Astrocyte (in vitro differentiated cells and primary cell): ENCODE results near the gene PKNOX2.

Experiments
- EZH2 ChIP-seq: IDR thresholded peaks from 2 replicates; pipeline ENCODE4 v1.6.1; 2012; ENCODE audit warnings: mild to moderate bottlenecking, low read length, inconsistent platforms; ENCODE audit not compliant: insufficient read depth
- TF ChIP-seq, protein P1 (sequence below): IDR thresholded peaks from 2 replicates; pipeline ENCODE4 v1.5.1; 2011; ENCODE audit warnings: low read depth, mild to moderate bottlenecking, inconsistent platforms, low read length, moderate library complexity; ENCODE audit not compliant: insufficient read depth

DNA sequence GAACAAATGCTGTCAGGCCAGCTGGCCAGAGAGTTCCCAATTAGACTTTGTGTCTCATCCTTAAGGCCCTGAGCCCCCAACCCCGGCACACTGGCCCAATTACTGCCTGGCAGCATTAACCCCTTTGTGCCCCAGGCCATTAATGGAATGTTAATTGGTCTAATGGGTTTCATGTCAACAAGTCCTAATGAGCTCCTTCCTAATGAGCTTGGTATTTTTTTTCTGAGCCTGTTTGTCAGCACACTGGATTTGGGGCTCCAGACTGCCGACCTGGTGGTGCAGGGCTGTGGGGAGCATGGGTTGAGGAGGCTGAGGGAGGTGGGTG is 182.7 kb downstream of the PKNOX2 start:
- TF ChIP-seq, protein P1, sequence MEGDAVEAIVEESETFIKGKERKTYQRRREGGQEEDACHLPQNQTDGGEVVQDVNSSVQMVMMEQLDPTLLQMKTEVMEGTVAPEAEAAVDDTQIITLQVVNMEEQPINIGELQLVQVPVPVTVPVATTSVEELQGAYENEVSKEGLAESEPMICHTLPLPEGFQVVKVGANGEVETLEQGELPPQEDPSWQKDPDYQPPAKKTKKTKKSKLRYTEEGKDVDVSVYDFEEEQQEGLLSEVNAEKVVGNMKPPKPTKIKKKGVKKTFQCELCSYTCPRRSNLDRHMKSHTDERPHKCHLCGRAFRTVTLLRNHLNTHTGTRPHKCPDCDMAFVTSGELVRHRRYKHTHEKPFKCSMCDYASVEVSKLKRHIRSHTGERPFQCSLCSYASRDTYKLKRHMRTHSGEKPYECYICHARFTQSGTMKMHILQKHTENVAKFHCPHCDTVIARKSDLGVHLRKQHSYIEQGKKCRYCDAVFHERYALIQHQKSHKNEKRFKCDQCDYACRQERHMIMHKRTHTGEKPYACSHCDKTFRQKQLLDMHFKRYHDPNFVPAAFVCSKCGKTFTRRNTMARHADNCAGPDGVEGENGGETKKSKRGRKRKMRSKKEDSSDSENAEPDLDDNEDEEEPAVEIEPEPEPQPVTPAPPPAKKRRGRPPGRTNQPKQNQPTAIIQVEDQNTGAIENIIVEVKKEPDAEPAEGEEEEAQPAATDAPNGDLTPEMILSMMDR, result no peak
- TF ChIP-seq EZH2, result no peak
